HG03175 (cell line): Measurements from ENCODE around the gene QSOX2.

Experiments
- ATAC-seq: cut with Tn5 transposase; IDR thresholded peaks from one replicate; pipeline ENCODE4 v1.9.1; 2021; ENCODE audit warnings: mild to moderate bottlenecking, moderate library complexity; ENCODE audit not compliant: unreplicated experiment

The QSOX2 gene

GRCh38 chr9:136253246-136254130 is 7.9 kb upstream of the QSOX2 start:
- no peak for ATAC-seq

DNA sequence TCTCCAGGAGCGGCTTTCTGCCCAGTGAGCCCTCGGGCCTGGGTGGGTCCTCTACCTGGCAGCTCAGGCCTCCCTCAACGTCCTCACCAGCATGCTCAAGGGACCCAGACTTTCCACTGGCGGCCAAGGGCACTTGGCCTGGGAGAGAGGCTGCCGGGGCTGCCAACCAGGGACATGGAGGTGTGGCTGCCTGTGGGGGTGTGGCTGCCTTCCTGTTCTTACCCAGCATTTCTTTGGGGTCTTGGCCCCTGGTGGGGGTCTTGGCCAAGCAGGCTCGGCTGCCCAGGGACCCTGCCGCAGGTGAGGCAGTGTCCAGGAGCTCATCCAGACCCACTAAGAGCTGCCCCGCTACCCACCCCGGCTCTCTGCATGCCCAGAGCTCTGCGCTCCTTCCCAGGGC is 7.2 kb upstream of the QSOX2 start:
- no peak for ATAC-seq

DNA sequence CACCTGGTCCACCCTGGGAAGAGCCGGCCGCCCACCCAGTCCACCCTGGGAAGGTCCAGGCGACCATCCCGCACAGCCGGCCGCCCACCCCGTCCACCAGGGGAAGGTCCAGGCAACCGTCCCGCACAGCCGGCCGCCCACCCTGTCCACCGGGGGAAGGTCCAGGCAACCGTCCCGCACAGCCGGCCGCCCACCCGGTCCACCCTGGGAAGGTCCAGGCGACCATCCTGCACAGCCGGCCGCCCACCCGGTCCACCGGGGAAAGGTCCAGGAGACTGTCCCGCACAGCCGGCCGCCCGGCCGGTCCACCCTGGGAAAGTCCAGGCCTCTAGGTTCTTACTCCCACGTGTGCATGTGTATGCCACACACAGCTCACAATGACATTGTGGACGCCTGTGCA is 6.7 kb upstream of the QSOX2 start:
- ATAC-seq: no peak

GRCh38 chr9:136251264-136252115 is 5.9 kb upstream of the QSOX2 start:
- ATAC-seq: no peak

- ATAC-seq: no peak
Measured at GRCh38 chr9:136250676-136251075, 5.1 kb upstream of the QSOX2 start.

DNA sequence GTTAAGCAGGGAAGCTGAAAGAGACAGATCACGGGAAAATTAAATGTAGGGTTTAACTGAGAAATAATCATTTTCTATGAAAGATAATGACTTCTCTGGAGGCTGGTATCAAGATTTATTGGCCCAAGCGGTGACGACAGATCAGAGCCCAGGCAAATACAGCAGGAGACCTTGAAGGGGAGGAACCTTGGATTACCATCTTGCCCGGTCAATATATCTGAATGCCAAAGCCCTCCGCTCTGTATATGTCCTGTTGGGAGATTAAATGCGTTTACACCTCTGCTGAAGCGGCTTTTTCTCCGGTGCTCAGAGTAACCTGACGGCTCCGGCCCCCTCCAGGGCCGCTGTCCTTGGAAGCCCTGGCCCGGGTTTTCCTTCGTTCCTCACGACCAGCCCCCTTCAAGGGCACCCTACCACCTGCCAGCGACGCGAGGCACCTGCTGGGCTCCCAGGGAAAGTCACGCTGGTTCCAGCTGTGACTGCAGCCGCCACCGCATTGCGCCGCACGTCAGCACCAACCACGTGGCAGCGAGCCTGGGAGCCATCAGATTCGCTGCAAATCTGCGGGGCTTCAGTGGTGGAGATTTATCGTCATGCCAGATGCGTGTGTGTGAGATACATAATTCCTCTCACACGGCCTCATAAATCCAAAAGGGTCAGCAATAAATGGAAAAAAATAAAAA is 4.4 kb upstream of the QSOX2 start:
- ATAC-seq: no peak

- ATAC-seq: no peak
Measured at GRCh38 chr9:136248951-136249876, 3.6 kb upstream of the QSOX2 start.

GRCh38 chr9:136247947-136248637 is 2.5 kb upstream of the QSOX2 start:
- ATAC-seq: no peak

- no peak for ATAC-seq
Measured at GRCh38 chr9:136247551-136247916, 1.9 kb upstream of the QSOX2 start.

- ATAC-seq: no peak
Measured at GRCh38 chr9:136246849-136247550, 1.4 kb upstream of the QSOX2 start.

DNA sequence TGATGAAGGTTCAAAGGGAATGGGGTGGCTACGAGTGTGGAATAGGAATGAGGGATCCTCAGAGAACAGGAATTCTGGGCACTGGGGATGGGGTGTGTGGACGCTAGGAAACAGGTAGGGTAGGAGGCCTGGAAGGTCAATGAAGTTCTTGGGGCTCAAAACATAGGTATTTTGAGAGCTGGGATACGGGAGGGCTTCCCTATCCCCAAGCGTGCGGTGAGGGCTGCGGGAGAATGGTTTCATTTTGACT is 718 bp downstream of the QSOX2 start:
- ATAC-seq: no peak

GRCh38 chr9:136244122-136244968 is 1.3 kb downstream of the QSOX2 start:
- no peak for ATAC-seq

DNA sequence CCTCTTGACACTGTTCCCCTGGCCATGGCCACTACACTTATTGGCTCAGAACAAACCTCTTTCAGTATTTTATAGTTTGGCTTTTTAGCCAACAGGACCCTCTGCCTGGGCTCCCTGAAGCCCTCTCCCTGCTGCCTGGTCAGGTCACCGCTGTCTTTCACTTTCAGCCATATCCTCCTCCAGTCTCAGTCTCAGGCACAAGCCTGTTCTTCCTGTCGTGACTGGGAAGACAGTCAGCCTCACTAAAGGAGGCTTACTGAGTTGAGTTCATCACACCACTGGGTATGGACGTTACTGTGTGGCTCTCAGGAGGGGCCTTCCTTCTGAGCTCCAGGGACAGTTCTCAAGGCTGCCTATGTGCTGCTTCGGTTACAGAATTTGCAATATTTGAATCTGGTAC is 2.0 kb downstream of the QSOX2 start:
- ATAC-seq: peak; percentile 25

DNA sequence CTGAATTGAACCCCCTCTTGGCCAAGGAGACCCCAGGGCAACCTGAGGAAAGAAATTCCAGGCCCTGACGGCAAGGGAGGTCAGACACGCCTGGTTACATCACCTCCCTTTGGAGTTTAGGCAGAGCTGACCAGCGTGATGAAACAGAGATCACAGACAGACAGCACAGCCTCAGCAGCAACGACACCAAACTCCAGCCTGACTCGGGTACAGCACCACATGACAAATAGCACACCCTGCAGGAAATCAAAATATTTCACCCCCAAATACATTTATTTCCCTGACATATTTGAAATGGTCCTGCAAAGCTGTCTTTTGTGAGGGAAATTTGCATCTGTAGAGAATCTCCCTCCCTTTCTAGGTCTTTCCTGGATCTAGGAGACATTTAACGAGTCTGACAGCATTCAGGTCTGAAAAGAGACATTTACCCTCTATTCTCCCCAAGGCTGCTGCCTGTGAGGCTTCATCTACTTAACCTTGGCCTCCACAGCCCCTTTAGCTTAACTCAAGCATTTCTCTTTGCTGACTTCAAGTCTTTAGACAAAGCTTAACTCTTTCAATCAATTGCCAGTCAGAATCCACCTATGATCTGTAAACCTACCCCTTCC is 2.6 kb downstream of the QSOX2 start:
- ATAC-seq: no peak

- no peak for ATAC-seq
Measured at GRCh38 chr9:136242248-136242647, 3.4 kb downstream of the QSOX2 start.

DNA sequence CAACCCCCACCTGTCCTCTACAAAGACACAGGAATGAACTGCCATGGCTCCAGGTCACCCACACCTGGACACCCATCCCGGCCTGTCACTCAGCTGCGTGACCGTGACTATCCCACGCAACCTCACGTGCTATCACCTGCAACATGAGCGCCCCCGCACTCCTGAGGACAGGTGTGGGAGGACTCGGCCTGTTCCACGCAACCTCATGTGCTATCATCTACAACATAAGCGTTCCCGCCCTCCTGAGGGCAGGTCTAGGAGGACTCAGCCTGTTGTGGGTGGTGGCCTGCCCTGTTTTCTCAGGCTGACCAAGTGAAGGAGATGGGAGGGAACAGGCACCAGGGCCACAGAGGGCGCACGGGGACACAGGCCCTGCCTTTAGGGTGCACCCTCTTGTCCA is 4.1 kb downstream of the QSOX2 start:
- ATAC-seq: no peak

DNA sequence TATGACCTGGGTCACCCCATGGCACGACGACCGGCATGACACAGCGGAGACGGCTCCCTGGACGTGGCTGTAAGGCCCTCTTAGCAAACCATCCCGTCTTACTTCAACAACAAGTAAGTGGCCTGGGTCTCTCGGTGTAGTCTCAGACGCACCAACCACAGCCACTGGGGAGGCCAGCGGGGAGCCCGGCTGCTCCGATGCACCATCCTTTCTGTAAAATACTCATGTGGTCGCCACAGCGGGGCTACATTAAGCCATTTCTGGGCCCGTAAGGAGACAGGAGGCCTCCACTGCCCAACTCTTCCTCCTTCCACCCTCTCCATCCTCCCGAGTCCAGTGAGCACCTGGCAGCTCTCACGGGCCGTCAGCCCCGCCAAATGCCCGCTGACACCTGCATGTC is 4.7 kb downstream of the QSOX2 start:
- ATAC-seq: no peak

- ATAC-seq: no peak
Measured at GRCh38 chr9:136239983-136240330, 5.7 kb downstream of the QSOX2 start.
